Prostate gland (tissue), 2 donors: ENCODE data around the gene CHN1.

ENCODE experiments used
- POLR2A ChIP-seq: fragments of 450-650 bp; IDR thresholded peaks from one replicate; pipeline ENCODE4 v1.6.1; 2016; ENCODE audit warnings: antibody characterized with exemption, mild to moderate bottlenecking
- TF ChIP-seq, protein P1 (sequence below), 4 experiments: fragments of 200-600 bp in 2 of 4; fragments of 450-650 bp in 2 of 4; sonication (generic) in 2 of 4; IDR thresholded peaks; 1 replicate in 3 of 4; 2 replicates in 1 of 4; pipeline ENCODE4 v1.5.1; 2016 to 2019; ENCODE audit warnings: antibody characterized with exemption in 4 of 4, mild to moderate bottlenecking in 2 of 4, moderate library complexity in 2 of 4

DNA sequence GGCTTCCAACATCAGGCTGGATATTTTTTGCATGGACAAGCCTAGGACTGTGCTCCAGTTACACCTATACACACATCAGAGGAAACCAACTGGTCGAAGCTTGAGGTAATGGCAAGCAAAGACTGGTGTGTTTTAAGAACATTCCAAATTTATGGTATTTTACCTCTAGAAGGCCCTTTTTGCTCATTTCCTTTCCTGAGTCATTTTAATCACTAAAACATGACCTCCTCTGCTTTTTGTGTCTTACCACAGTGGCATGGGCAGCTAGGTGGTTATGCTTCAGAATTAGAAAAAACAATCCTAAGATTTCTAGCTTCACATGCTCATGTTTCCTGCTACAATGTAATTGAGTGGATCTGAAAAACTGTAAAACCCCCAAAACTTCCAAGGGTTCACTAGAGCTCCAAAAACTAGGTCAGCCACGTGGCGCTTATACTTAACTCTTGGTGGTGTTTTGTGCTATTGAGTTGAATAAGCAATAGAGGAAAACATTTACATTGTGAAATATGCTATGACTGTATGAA is 210.3 kb downstream of the CHN1 start:
- TF ChIP-seq, protein P1, sequence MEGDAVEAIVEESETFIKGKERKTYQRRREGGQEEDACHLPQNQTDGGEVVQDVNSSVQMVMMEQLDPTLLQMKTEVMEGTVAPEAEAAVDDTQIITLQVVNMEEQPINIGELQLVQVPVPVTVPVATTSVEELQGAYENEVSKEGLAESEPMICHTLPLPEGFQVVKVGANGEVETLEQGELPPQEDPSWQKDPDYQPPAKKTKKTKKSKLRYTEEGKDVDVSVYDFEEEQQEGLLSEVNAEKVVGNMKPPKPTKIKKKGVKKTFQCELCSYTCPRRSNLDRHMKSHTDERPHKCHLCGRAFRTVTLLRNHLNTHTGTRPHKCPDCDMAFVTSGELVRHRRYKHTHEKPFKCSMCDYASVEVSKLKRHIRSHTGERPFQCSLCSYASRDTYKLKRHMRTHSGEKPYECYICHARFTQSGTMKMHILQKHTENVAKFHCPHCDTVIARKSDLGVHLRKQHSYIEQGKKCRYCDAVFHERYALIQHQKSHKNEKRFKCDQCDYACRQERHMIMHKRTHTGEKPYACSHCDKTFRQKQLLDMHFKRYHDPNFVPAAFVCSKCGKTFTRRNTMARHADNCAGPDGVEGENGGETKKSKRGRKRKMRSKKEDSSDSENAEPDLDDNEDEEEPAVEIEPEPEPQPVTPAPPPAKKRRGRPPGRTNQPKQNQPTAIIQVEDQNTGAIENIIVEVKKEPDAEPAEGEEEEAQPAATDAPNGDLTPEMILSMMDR (IDR thresholded peaks at IDR 0.05) = no peak
- no peak for TF ChIP-seq POLR2A
